Measurements from ENCODE around the gene PSMB7.

- TF ChIP-seq CTCF (IDR thresholded peaks at IDR 0.05; ENCODE audit: insufficient read depth, low read depth, low read length), result no peak
- no peak for TF ChIP-seq EZH2 (IDR thresholded peaks at IDR 0.05; ENCODE audit: insufficient read depth, low read length)
These were observed 89.4 kb downstream of the PSMB7 start for GRCh38 chr9:124325816-124326215.
